ENCODE measurements around the gene VEGFB. TPM values are rescaled to one million over a fixed set of nuclear protein-coding genes. Genes with fewer than 3 reads are reported as not detected.

Gene VEGFB
- total RNA-seq, 1 experiment from 2014 or later, result 101 TPM

GRCh38 chr11:64238076-64238475 is 3.7 kb downstream of the VEGFB start:
- intact Hi-C loops (cut with micrococcal nuclease; ENCODE audit: unreplicated experiment) (no loop called here), in situ Hi-C loops (cut with HindIII; ENCODE audit: low pct_unique_long_range_greater_than_20kb, low sequenced_read_pairs) (no loop called here)
- Histone ChIP-seq H3K36me3 (ENCODE audit: control insufficient read depth, insufficient read depth, low read length) (no peaks in the 10 kb centered on the region; the same call in 1 of the 2 replicates), H3K4me1 (ENCODE audit: control insufficient read depth, insufficient read depth, low read length) (peaks cover 22% of the 10 kb centered on the region), H3K27ac (ENCODE audit: low read length) (no peak overlapping the region), H3K4me3 (ENCODE audit: low read depth in 2 of 2, low read length in 2 of 2) (no peak overlapping the region), H3K27me3 (ENCODE audit: control insufficient read depth, insufficient read depth, low read length) (no peaks in the 10 kb centered on the region), H3K9me3 (ENCODE audit: control insufficient read depth, insufficient read depth, low read depth, low read length) (no peaks in the 10 kb centered on the region)
- POLR2A ChIA-PET, result no interaction called here
- ATAC-seq (no peak), DNase-seq (ENCODE audit: low read depth, low spot score) (no peak)
- BruUV-seq (replicated peaks), result no TSS peak
- no peak for TF ChIP-seq POLR2AphosphoS5 (IDR thresholded peaks at IDR 0.05; ENCODE audit: low read depth, low read length)
- CTCF ChIA-PET, result interaction anchor here (0.7 kb wide), 1 partner anchor 14 kb away, joined by 3 read pairs; the partner anchor contains the start of gene PLCB3

- H3K4me3 ChIP-seq (ENCODE audit: low read depth in 2 of 2, low read length in 2 of 2), result no peak overlapping the region
- H3K9me3 ChIP-seq (ENCODE audit: control insufficient read depth, insufficient read depth, low read depth, low read length), result no peaks in the 10 kb centered on the region
- intact Hi-C loops (cut with micrococcal nuclease; ENCODE audit: unreplicated experiment), result no loop called here
- CTCF ChIA-PET, result no interaction called here
- H3K4me1 ChIP-seq (ENCODE audit: control insufficient read depth, insufficient read depth, low read length), result peaks cover 24% of the 10 kb centered on the region
- in situ Hi-C loops (cut with HindIII; ENCODE audit: low pct_unique_long_range_greater_than_20kb, low sequenced_read_pairs), result no loop called here
- no peaks in the 10 kb centered on the region; the same call in 1 of the 2 replicates for H3K36me3 ChIP-seq (ENCODE audit: control insufficient read depth, insufficient read depth, low read length)
- no TSS peak for BruUV-seq (replicated peaks)
- POLR2A ChIA-PET, result interaction anchor here (0.6 kb wide), 1 partner anchor 270 kb away, joined by 3 read pairs; no protein-coding TSS in a partner anchor
- DNase-seq (ENCODE audit: low read depth, low spot score), result no peak
- H3K27ac ChIP-seq (ENCODE audit: low read length), result no peak overlapping the region
- H3K27me3 ChIP-seq (ENCODE audit: control insufficient read depth, insufficient read depth, low read length), result no peaks in the 10 kb centered on the region
- ATAC-seq, result no peak
- TF ChIP-seq SIN3A (IDR thresholded peaks at IDR 0.05; ENCODE audit: borderline replicate concordance, insufficient read depth, low read depth, low read length), result no peak
- TF ChIP-seq REST (IDR thresholded peaks at IDR 0.05; ENCODE audit: insufficient read depth in 1 of 2, low read depth in 2 of 2, low read length in 1 of 2), result no peak
- no peak for TF ChIP-seq POLR2AphosphoS5 (IDR thresholded peaks at IDR 0.05; ENCODE audit: low read depth, low read length)
- no peak for TF ChIP-seq TCF7L2 (IDR thresholded peaks at IDR 0.05; ENCODE audit: low read depth, low read length)
- no peak for TF ChIP-seq CTCF (IDR thresholded peaks at IDR 0.05)
Measured at GRCh38 chr11:64238999-64239398, 4.6 kb downstream of the VEGFB start.

GRCh38 chr11:64239662-64240434 is 5.5 kb downstream of the VEGFB start:
- no peak for ATAC-seq
- intact Hi-C loops (cut with micrococcal nuclease; ENCODE audit: unreplicated experiment) (loop anchor here (10.0 kb wide), 1 partner anchor 65 kb away; the partner anchor contains the start of genes CATSPERZ and ESRRA), in situ Hi-C loops (cut with HindIII; ENCODE audit: low pct_unique_long_range_greater_than_20kb, low sequenced_read_pairs) (no loop called here)
- Histone ChIP-seq H3K9me3 (ENCODE audit: control insufficient read depth, insufficient read depth, low read depth, low read length) (no peaks in the 10 kb centered on the region), H3K27me3 (ENCODE audit: control insufficient read depth, insufficient read depth, low read length) (no peaks in the 10 kb centered on the region), H3K36me3 (ENCODE audit: control insufficient read depth, insufficient read depth, low read length) (no peaks in the 10 kb centered on the region), H3K27ac (ENCODE audit: low read length) (peak overlapping the region; percentile 97), H3K4me1 (ENCODE audit: control insufficient read depth, insufficient read depth, low read length) (peaks cover 32% of the 10 kb centered on the region), H3K4me3 (ENCODE audit: low read depth in 2 of 2, low read length in 2 of 2) (peak overlapping the region; percentile 53 to 59)
- BruUV-seq (replicated peaks), result no TSS peak
- ChIA-PET POLR2A (no interaction called here), CTCF (no interaction called here)
- no peak for DNase-seq (ENCODE audit: low read depth, low spot score)
- no peak for TF ChIP-seq SIN3A (IDR thresholded peaks at IDR 0.05; ENCODE audit: borderline replicate concordance, insufficient read depth, low read depth, low read length)
- TF ChIP-seq POLR2AphosphoS5 (IDR thresholded peaks at IDR 0.05; ENCODE audit: low read depth, low read length), result no peak
- no peak for TF ChIP-seq TCF7L2 (IDR thresholded peaks at IDR 0.05; ENCODE audit: low read depth, low read length)
- no peak for TF ChIP-seq REST (IDR thresholded peaks at IDR 0.05; ENCODE audit: insufficient read depth in 1 of 2, low read depth in 2 of 2, low read length in 1 of 2)

Measured in Panc1 (cell line).